Body of pancreas (tissue), 4 donors: ENCODE results near the gene MYH11. TPM values are rescaled to one million over a fixed set of nuclear protein-coding genes. Genes with fewer than 3 reads are reported as not detected.
"Not testable (repeated sequence)": the region's sequence is repeated elsewhere in the genome, so short reads cannot be mapped to it uniquely, and the experiment has no call there.

Experiments
- ATAC-seq: fragments of 150-250 bp; one replicate; pipeline ENCODE4 v1.9.1; 2016
- DNase-seq, 4 donors: peaks; one replicate each; pipeline ENCODE4 v3.0.0-alpha.2; 2019
- H3K27ac ChIP-seq, 4 donors: fragments of 200-600 bp; sonication (generic); 1 replicate in 3 of 4; 2 replicates in 1 of 4; pipeline versions ENCODE4 v1.5.1 to v1.6.1; 2016 to 2019; ENCODE audit warnings: mild to moderate bottlenecking in 1 of 4, mixed read lengths in 1 of 4, moderate library complexity in 1 of 4
- H3K27me3 ChIP-seq, 2 donors: fragments of 200-600 bp; sonication (generic); one replicate each; pipeline ENCODE4 v1.6.0; 2016; ENCODE audit warnings: mild to moderate bottlenecking in 1 of 2
- H3K36me3 ChIP-seq, 2 donors: fragments of 200-600 bp; sonication (generic); replicated peaks in 1 of 2; 2 replicates each; pipeline ENCODE4 v1.5.1; 2016; ENCODE audit warnings: low read depth in 2 of 2; ENCODE audit not compliant: insufficient read depth in 1 of 2
- H3K4me1 ChIP-seq: fragments of 200-600 bp; sonication (generic); one replicate; pipeline ENCODE4 v1.6.0; 2016
- H3K4me3 ChIP-seq, 2 donors: fragments of 200-600 bp; sonication (generic); 1 replicate in 1 of 2; 2 replicates in 1 of 2; pipeline ENCODE4 v1.5.1; 2016 to 2019
- H3K9me3 ChIP-seq, 3 donors: fragments of 200-600 bp; sonication (generic); 1 replicate in 2 of 3; 2 replicates in 1 of 3; pipeline ENCODE4 v1.5.1; 2016
- POLR2A ChIP-seq, 3 donors: fragments of 450-650 bp; IDR thresholded peaks; one replicate each; pipeline ENCODE4 v1.6.1; 2016; ENCODE audit warnings: antibody characterized with exemption in 3 of 3, mild to moderate bottlenecking in 2 of 3
- WGBS, 2 donors: methylation state at CpG; one replicate each; pipeline ENCODE4 v1.1.5; 2017; 5-methylcytosine and 5-hydroxymethylcytosine counted together
- intact Hi-C: fragments of 100-400 bp; cut with DNase I; formaldehyde crosslinking; loops from one replicate; pipeline ENCODE4 v1.15.1; 2023
- total RNA-seq, 2 donors: library from RNA; depleted of rRNA; stranded (reverse); fragments of >200 nt; gene quantifications; one replicate each; pipeline ENCODE4 v1.1.0, GENCODE V29; 2016
- TF ChIP-seq, protein P1 (sequence below), 7 experiments: fragments of 450-650 bp in 4 of 7; fragments of 200-600 bp in 3 of 7; sonication (generic) in 3 of 7; IDR thresholded peaks; one replicate each; pipeline ENCODE4 v1.5.1; 2016 to 2019; ENCODE audit warnings: antibody characterized with exemption in 7 of 7

MYH11 gene
- total RNA-seq, 2 donors from 2014 or later: 14.2 to 19.7 TPM

- Histone ChIP-seq H3K27ac (no peak overlapping the region), H3K36me3 (no peaks in the 10 kb centered on the region), H3K4me3 (no peak overlapping the region), H3K4me1 (no peaks in the 10 kb centered on the region), H3K9me3 (no peaks in the 10 kb centered on the region), H3K27me3 (no peaks in the 10 kb centered on the region)
- WGBS, 2 donors: 89 to 91% methylated on average over 5 of the region's 5 CpGs
- intact Hi-C loops: no loop called here
- ATAC-seq (no peak), DNase-seq (no peak)
- no peak for TF ChIP-seq POLR2A (IDR thresholded peaks at IDR 0.05)
Measured at GRCh38 chr16:15660203-15660601, 196.6 kb downstream of the MYH11 start.

DNA sequence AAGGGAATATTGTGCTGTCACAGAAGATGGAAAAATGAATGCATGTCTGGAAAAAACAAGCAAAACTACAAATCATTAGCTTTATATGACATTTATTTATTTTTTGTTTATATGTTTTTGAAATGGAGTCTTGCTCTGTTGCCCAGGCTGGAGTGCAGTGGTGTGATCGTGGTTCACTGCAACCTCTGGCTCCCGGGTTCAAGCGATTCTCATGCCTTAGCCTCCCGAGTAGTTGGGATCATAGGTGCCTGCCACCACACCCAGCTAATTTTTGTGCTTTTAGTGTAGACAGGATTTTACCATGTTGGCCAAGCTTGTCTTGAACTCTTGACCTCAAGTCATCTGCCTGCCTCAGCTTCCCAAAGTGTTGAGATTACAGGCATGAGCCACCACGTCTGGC, 198.3 kb downstream of the MYH11 start:
- no peaks in the 10 kb centered on the region for H3K27me3 ChIP-seq
- intact Hi-C loops: no loop called here
- H3K36me3 ChIP-seq: no peaks in the 10 kb centered on the region
- 94 to 95% methylated on average over 5 of the region's 5 CpGs for WGBS, 2 donors
- no peak for TF ChIP-seq POLR2A (IDR thresholded peaks at IDR 0.05)
- TF ChIP-seq, protein P1, sequence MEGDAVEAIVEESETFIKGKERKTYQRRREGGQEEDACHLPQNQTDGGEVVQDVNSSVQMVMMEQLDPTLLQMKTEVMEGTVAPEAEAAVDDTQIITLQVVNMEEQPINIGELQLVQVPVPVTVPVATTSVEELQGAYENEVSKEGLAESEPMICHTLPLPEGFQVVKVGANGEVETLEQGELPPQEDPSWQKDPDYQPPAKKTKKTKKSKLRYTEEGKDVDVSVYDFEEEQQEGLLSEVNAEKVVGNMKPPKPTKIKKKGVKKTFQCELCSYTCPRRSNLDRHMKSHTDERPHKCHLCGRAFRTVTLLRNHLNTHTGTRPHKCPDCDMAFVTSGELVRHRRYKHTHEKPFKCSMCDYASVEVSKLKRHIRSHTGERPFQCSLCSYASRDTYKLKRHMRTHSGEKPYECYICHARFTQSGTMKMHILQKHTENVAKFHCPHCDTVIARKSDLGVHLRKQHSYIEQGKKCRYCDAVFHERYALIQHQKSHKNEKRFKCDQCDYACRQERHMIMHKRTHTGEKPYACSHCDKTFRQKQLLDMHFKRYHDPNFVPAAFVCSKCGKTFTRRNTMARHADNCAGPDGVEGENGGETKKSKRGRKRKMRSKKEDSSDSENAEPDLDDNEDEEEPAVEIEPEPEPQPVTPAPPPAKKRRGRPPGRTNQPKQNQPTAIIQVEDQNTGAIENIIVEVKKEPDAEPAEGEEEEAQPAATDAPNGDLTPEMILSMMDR (IDR thresholded peaks at IDR 0.05): no peak
- no peaks in the 10 kb centered on the region for H3K4me1 ChIP-seq
- no peak overlapping the region for H3K27ac ChIP-seq
- no peak for ATAC-seq
- H3K9me3 ChIP-seq: no peaks in the 10 kb centered on the region
- no peak for DNase-seq
- H3K4me3 ChIP-seq: no peak overlapping the region

DNA sequence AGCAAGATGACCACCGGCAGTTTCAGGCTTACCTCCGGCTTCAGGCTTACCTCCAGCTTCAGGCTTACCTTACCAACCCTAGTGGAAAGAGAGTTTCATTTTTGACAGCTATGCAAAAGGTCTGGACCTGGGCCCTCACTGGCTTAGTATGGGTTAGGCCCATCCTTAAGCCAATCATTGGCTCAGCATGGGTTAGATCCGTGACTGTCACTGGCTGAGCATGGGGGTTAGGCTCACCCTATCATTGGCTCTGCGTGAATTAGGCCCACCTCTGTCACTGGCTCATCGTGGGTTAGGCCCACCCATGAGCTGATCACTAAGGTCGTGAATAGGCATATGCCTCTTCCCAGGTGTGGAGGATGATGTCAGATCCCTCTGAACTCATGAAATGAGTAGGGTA, 198.7 kb downstream of the MYH11 start:
- Histone ChIP-seq H3K9me3 (no peaks in the 10 kb centered on the region), H3K4me1 (no peaks in the 10 kb centered on the region), H3K27ac (no peak overlapping the region), H3K4me3 (no peak overlapping the region), H3K36me3 (no peaks in the 10 kb centered on the region), H3K27me3 (no peaks in the 10 kb centered on the region)
- no peak for ATAC-seq
- 76 to 85% methylated on average over 4 to 6 of the region's 6 CpGs for WGBS, 2 donors
- intact Hi-C loops: no loop called here
- no peak for DNase-seq
- TF ChIP-seq, protein P1 (IDR thresholded peaks at IDR 0.05): no peak
- TF ChIP-seq POLR2A (IDR thresholded peaks at IDR 0.05): no peak

DNA sequence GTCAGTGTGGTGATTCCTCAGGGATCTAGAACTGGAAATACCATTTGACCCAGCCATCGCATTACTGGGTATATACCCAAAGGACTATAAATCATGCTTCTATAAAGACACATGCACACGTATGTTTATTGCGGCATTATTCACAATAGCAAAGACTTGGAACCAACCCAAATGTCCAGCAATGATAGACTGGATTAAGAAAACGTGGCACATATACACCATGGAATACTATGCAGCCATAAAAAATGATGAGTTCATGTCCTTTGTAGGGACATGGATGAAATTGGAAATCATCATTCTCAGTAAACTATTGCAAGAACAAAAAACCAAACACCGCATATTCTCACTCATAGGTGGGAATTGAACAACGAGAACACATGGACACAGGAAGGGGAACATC, 201.3 kb downstream of the MYH11 start:
- ATAC-seq, H3K9me3 ChIP-seq, DNase-seq, H3K4me1 ChIP-seq, intact Hi-C loops, H3K27me3 ChIP-seq, H3K27ac ChIP-seq, H3K4me3 ChIP-seq, H3K36me3 ChIP-seq: not testable (repeated sequence)
- WGBS, 2 donors: 94 to 97% methylated on average over 3 of the region's 6 CpGs

DNA sequence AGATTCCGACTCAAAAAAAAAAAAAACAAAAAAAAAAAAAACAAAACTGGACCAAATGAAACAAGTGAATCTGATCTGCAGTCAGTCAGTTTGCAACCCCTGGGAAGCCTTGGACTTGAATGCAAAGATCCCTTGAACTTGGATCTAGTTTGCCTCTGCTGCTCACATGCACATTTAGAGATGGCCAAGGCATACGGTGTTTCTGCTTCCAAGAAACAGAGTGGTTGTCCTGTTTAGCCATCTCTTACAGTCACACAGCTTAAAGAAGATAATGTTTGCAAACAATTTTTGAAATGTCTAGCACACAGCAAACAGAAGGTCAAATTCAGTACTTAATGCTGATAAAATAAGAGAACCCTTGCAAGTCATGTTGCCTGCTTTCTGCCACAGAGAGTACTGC, 202.2 kb downstream of the MYH11 start:
- WGBS, 2 donors: 55 to 60% methylated on average over 2 of the region's 2 CpGs
- Histone ChIP-seq H3K27me3 (no peaks in the 10 kb centered on the region), H3K9me3 (no peaks in the 10 kb centered on the region), H3K36me3 (no peaks in the 10 kb centered on the region), H3K4me1 (peaks cover 10% of the 10 kb centered on the region), H3K27ac (no peak overlapping the region), H3K4me3 (no peak overlapping the region)
- intact Hi-C loops: no loop called here
- no peak for DNase-seq
- ATAC-seq: no peak
- TF ChIP-seq POLR2A (IDR thresholded peaks at IDR 0.05): no peak
- TF ChIP-seq, protein P1 (IDR thresholded peaks at IDR 0.05): no peak

DNA sequence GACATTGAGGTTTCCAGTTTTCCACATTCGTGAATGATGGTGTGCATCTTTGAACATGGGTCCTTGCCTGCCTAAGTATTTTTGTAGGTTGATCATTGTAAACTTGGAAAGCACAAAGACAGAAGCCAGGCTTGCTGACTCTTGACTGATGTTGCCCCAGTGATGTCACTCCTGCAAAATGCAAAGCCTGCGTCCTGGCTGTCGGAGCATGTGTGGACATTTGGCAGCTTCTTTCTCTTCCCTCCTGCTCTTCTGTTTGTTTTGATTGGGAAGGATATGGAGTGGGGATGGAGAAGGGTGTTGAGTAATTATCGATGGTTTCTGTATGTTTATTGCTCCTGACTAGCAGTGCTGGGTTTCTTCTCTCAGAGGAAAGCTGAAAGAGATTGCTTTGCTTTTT, 203.6 kb downstream of the MYH11 start:
- no peak for TF ChIP-seq POLR2A (IDR thresholded peaks at IDR 0.05)
- TF ChIP-seq, protein P1 (IDR thresholded peaks at IDR 0.05): no peak
- 39 to 50% methylated on average over 4 of the region's 4 CpGs for WGBS, 2 donors
- no peak overlapping the region for H3K27ac ChIP-seq
- no peaks in the 10 kb centered on the region for H3K36me3 ChIP-seq
- intact Hi-C loops: no loop called here
- H3K9me3 ChIP-seq: no peaks in the 10 kb centered on the region
- no peaks in the 10 kb centered on the region for H3K27me3 ChIP-seq
- peaks cover 14% of the 10 kb centered on the region for H3K4me1 ChIP-seq
- no peak for DNase-seq
- no peak overlapping the region for H3K4me3 ChIP-seq
- no peak for ATAC-seq
